GM15510 (cell line): ENCODE results near the gene MYRFL.

Experiments used
- POLR2A ChIP-seq: IDR thresholded peaks from 3 replicates; pipeline ENCODE4 v1.6.1; 2011; ENCODE audit warnings: borderline replicate concordance; ENCODE audit not compliant: insufficient read length; ENCODE audit errors: extremely low read depth

MYRFL gene

DNA sequence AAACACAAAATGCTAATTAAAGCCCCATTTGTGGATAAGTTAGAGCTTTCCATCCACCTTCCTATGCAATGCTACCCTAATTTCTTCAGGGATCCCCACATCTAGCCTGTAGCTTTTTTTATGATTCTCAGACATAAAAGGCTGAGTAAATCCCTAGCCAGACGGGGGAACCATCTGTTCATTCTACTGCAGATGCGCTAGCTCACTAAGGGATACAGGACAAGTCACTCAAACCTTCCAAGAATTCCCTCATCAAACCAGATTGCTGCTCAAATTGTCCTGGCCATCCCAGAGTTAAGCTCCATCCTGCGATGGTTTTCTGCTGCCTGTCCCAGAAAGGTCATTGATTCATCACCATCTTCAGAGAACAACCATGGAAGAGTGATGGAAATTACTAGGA, 56.7 kb downstream of the MYRFL start:
- TF ChIP-seq POLR2A, result no peak

- TF ChIP-seq POLR2A, result no peak
Measured at GRCh38 chr12:69884386-69884785, 59.4 kb downstream of the MYRFL start.

GRCh38 chr12:69885658-69886057, 60.6 kb downstream of the MYRFL start:
- TF ChIP-seq POLR2A, result no peak

DNA sequence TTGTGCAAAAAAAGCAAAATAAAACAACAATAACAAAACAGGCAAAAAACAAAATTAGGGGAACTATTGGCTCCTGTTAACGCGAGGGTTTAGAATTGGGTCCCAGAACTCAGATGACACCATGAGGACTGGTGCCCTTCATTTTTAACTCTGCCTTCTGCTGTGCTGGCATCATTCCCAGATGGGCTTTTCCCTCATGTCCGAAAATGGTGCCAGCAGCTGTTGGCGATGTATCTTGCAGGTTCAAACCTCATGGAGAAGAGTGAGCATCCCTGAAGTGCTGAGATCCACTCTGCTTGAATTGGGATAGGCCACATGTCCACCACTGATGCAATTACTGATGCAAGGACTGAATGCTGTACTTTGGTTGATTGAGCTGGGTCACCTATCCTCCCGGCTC, 61.1 kb downstream of the MYRFL start:
- TF ChIP-seq POLR2A, result no peak

- TF ChIP-seq POLR2A, result no peak
Measured at GRCh38 chr12:69886715-69887114, 61.7 kb downstream of the MYRFL start.

- no peak for TF ChIP-seq POLR2A
Measured at GRCh38 chr12:69888901-69889300, 63.9 kb downstream of the MYRFL start.

- no peak for TF ChIP-seq POLR2A
Measured at GRCh38 chr12:69894800-69895383, 69.9 kb downstream of the MYRFL start.

GRCh38 chr12:69896653-69897381, 71.8 kb downstream of the MYRFL start:
- no peak for TF ChIP-seq POLR2A

DNA sequence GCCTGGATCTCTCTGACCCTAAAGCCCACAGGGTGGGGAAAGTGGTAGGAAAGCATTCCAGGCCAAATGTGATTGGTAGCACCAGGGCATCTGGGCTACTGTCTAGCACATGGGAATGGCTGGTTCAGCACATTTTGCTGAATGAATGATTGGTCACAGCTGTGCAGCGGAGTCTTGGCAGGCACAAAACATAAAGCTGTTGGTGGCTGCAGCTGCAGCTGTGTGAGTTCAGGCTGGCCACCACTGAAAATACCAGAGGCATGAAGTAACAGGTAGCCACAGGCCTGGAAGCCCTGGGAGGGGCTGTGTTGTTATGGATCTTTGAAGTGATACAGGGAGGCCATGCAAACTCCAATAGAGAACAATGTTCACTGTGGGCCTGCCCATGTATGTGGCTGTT, 72.7 kb downstream of the MYRFL start:
- no peak for TF ChIP-seq POLR2A

DNA sequence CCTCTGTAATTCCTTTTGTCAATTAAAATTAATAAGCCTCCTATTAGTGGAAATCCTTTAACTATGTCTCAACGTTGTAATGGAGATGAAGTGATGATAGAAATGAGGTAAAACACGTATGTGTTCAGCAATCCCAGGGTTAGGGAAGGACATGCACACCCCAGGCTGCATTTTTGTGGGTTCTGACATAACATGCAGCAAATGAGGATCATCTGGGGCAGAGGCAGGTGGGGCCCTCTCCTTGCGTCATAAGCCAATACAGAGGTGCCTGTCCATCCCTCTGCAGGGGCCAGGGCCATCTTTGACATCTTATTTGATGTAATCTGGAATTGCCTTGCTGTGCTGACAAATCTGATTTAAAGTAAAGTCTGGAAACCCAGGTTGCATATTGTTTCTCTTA, 73.2 kb downstream of the MYRFL start:
- TF ChIP-seq POLR2A, result no peak

DNA sequence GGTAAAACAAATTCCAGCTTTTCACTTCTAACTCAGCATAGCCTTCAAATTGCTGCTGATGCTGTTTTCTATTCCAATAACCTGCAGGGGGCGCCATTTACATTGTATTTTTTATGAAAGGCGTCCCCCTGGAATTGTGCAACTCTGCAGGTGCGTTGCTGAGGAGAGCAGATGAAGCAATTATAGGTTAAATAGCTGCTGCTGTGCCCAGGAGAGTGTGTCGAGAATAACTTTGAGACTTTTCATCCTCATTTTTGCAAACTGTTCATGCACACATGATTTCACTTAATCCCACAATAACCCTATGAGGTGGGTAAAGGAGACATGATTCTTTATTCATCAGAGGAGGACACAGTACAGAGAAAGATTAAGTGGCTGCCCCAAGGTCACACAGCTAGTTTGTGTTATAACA, 75.7 kb downstream of the MYRFL start:
- no peak for TF ChIP-seq POLR2A

DNA sequence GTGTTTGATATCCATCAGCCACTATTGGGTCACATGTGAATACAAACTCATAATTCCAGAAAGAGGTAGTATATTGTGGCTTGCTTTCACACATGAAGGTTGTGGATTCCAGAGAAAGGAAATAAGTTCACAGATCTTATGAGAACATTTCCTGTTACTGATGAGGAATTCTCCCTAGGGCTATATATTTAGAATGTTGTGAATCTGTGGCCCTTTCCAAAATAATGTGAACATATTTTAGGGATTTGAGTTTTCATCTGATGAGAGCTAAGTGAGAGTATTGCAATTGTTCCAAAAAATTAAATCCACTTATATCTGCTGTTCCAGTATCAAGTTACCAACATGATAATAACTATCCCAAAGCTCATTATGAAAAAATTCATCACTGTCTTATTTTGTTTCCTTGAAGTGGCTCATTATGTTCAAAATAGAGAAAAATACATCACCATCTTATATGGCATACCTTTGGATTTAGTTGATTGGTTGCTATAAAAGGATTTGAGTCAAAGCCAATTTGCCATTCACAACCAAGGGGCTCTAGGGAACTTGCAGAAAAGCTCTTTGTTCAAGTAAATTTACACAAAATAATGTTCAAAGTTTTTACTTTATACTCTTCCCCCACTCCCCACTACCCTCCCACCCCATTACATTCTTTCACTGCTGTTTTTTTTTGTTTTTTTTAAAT, 76.3 kb downstream of the MYRFL start:
- TF ChIP-seq POLR2A, result no peak

DNA sequence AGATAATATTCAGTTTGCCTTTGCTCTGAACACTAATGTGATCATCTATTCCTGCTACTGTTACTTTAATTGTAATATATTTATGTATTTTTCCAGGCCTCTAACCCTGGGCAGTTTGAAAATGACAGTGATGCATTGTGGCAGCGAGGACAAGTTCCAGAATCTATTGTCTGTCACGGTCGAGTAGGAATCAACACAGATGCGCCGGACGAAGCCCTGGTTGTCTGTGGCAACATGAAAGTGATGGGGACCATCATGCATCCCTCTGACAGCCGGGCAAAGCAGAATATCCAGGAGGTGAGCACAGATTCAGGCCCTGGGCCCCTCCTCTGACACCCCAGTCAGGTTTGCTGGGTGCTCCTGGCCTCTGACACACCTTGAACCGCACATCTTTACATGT, 78.5 kb downstream of the MYRFL start:
- TF ChIP-seq POLR2A, result no peak

DNA sequence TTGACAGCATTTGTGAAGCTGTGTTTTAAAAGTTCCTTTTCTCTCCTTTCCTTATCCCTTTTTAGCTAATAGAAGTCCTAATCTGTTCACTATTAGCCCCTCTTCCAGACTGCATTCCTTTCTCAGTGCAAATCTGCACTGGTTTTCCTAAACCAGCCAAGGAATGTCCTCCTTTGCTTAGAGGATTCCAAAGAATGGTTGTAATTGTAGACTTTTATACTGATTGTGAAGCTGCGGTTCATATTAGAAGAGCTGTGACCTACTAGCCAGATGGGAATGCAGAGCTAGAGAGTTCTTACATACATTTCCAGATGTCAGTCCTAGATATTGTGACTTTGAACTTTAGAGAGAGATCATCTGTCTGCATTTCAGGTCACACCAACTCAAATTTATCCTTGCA, 79.8 kb downstream of the MYRFL start:
- TF ChIP-seq POLR2A, result no peak

DNA sequence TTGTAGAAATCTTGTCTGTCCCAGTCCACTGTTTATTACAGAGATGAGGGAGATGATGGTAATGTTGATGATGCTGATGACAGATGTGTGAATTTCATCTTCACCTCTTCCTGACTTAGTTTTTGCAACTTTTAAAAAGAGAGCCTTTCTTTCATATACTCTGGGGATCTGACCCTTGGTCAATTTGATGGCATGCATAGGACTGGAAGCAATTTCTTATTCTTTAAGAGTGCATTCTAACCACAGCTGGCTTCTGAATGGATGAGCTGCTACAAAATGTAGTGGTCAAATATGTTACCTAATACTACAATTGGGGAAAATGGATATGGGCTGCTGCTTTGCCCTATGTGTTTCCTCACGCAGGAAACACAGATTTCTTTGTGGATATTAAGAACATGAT, 80.8 kb downstream of the MYRFL start:
- TF ChIP-seq POLR2A, result no peak
